ENCODE measurements around the gene OXTR.

DNA sequence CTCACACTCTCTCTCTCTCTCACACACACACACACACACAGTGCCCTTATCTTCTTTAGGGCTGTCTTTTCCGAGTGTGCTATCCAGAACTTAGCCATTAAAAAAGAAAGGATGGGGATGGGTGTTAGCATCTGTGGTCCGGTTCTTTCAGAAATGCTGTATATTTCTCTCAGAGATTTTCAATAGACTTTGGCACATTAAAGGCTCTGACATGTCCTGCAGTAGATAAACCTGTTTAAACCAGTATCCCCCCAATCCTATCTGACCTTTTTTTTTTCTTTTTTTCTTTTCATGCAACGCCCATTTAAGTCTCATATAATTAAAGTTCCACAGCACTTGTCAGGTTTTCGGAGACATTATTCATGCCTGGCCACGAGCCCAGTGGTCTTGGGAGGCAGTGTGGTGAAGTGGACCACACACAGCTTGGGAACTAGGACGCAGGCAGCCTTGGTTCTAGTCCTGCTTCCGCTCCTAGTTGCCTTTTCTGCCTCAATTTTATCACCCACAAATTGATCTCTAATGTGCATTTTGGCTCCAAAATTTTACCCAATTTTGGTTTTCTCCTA is 22.6 kb downstream of the OXTR start:
- no peak for TF ChIP-seq EZH2 (optimal IDR thresholded peaks at IDR 0.05; ENCODE audit: low read depth, low read length)
- TF ChIP-seq, protein P1, sequence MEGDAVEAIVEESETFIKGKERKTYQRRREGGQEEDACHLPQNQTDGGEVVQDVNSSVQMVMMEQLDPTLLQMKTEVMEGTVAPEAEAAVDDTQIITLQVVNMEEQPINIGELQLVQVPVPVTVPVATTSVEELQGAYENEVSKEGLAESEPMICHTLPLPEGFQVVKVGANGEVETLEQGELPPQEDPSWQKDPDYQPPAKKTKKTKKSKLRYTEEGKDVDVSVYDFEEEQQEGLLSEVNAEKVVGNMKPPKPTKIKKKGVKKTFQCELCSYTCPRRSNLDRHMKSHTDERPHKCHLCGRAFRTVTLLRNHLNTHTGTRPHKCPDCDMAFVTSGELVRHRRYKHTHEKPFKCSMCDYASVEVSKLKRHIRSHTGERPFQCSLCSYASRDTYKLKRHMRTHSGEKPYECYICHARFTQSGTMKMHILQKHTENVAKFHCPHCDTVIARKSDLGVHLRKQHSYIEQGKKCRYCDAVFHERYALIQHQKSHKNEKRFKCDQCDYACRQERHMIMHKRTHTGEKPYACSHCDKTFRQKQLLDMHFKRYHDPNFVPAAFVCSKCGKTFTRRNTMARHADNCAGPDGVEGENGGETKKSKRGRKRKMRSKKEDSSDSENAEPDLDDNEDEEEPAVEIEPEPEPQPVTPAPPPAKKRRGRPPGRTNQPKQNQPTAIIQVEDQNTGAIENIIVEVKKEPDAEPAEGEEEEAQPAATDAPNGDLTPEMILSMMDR (IDR thresholded peaks at IDR 0.05; ENCODE audit: low read length), result no peak
